Measurements from ENCODE around the gene S100A7A. TPM values are rescaled to one million over a fixed set of nuclear protein-coding genes. Genes with fewer than 3 reads are reported as not detected.

S100A7A gene
- total and polyA plus RNA-seq, 10 of the 15 experiments (the other 5 are each of a cell fraction or from before 2014, with no cell fraction given) = not detected

Small RNA genes lying within 50 kb of the gene (small RNA-seq; reads per million reads assigned to genes)
- gene S100A15A = not detected

Other genes starting within 250 kb of the S100A7A start
Only the 7 nearest of the 20 such genes appear.
- gene PGLYRP3, start 103.6 kb upstream of the S100A7A start, total RNA-seq (2014; rRNA removed) = not detected in 2 replicates
- gene PGLYRP3, start 103.6 kb upstream of the S100A7A start, total RNA-seq (2014; rRNA removed; fragmentation: Illumina TruSeq; extraction: Trizol) = not detected in 2 replicates
- 0.29 TPM in 1 of 2 replicates, not detected in the other for gene PGLYRP3, start 103.6 kb upstream of the S100A7A start, total RNA-seq (2021)
- 0.19 and 0.49 TPM in 2 replicates for gene PGLYRP3, start 103.6 kb upstream of the S100A7A start, polyA plus RNA-seq (2011; rRNA removed)
- gene PGLYRP3, start 103.6 kb upstream of the S100A7A start, polyA plus RNA-seq (2014; fragmentation: Illumina TruSeq; extraction: Trizol) = 0.18 TPM in 1 of 2 replicates, not detected in the other
- not detected for gene PGLYRP3, start 103.6 kb upstream of the S100A7A start, polyA plus RNA-seq (2014; fragmentation: Nextera tagmentation; extraction: Ambion mirVana)
- gene PGLYRP3, start 103.6 kb upstream of the S100A7A start, polyA plus RNA-seq (2014; rRNA removed) = 0.22 TPM in 1 of 2 replicates, not detected in the other
- under 1 TPM in 1 of 2 experiments, not detected in 1; 0.10 TPM for gene PGLYRP3, start 103.6 kb upstream of the S100A7A start, polyA plus RNA-seq (2016; fragmentation: Nextera tagmentation; extraction: Ambion mirVana)
- gene PGLYRP4, start 67.7 kb upstream of the S100A7A start, total RNA-seq (2014; rRNA removed) = 0.38 and 0.45 TPM in 2 replicates
- gene PGLYRP4, start 67.7 kb upstream of the S100A7A start, total RNA-seq (2014; rRNA removed; fragmentation: Illumina TruSeq; extraction: Trizol) = 0.22 and 0.32 TPM in 2 replicates
- gene PGLYRP4, start 67.7 kb upstream of the S100A7A start, total RNA-seq (2021) = 0.44 and 0.74 TPM in 2 replicates
- gene PGLYRP4, start 67.7 kb upstream of the S100A7A start, polyA plus RNA-seq (2011; rRNA removed) = 1.6 and 3.0 TPM in 2 replicates
- gene PGLYRP4, start 67.7 kb upstream of the S100A7A start, polyA plus RNA-seq (2014; fragmentation: Illumina TruSeq; extraction: Trizol) = 0.48 and 0.65 TPM in 2 replicates
- gene PGLYRP4, start 67.7 kb upstream of the S100A7A start, polyA plus RNA-seq (2014; fragmentation: Nextera tagmentation; extraction: Ambion mirVana) = under 1 TPM; 0.37 to 0.50 TPM
- 0.44 and 0.55 TPM in 2 replicates for gene PGLYRP4, start 67.7 kb upstream of the S100A7A start, polyA plus RNA-seq (2014; rRNA removed)
- gene PGLYRP4, start 67.7 kb upstream of the S100A7A start, polyA plus RNA-seq (2016; fragmentation: Nextera tagmentation; extraction: Ambion mirVana) = under 1 TPM; 0.28 to 0.43 TPM
- 0.68 and 1.3 TPM in 2 replicates for gene S100A9, start 58.7 kb upstream of the S100A7A start, total RNA-seq (2014; rRNA removed)
- 0.37 TPM in 1 of 2 replicates, not detected in the other for gene S100A9, start 58.7 kb upstream of the S100A7A start, total RNA-seq (2014; rRNA removed; fragmentation: Illumina TruSeq; extraction: Trizol)
- 0.37 and 0.41 TPM in 2 replicates for gene S100A9, start 58.7 kb upstream of the S100A7A start, total RNA-seq (2021)
- gene S100A9, start 58.7 kb upstream of the S100A7A start, polyA plus RNA-seq (2011; rRNA removed) = 1.4 and 1.7 TPM in 2 replicates
- 0.22 TPM in 1 of 2 replicates, not detected in the other for gene S100A9, start 58.7 kb upstream of the S100A7A start, polyA plus RNA-seq (2014; fragmentation: Illumina TruSeq; extraction: Trizol)
- under 1 TPM in 1 of 2 experiments, not detected in 1; 0.49 TPM for gene S100A9, start 58.7 kb upstream of the S100A7A start, polyA plus RNA-seq (2014; fragmentation: Nextera tagmentation; extraction: Ambion mirVana)
- gene S100A9, start 58.7 kb upstream of the S100A7A start, polyA plus RNA-seq (2014; rRNA removed) = 1.4 and 1.5 TPM in 2 replicates
- under 1 TPM in 1 of 2 experiments, not detected in 1; 0.31 TPM for gene S100A9, start 58.7 kb upstream of the S100A7A start, polyA plus RNA-seq (2016; fragmentation: Nextera tagmentation; extraction: Ambion mirVana)
- not detected in 2 replicates for gene S100A12, start 40.9 kb upstream of the S100A7A start, total RNA-seq (2014; rRNA removed)
- not detected in 2 replicates for gene S100A12, start 40.9 kb upstream of the S100A7A start, total RNA-seq (2014; rRNA removed; fragmentation: Illumina TruSeq; extraction: Trizol)
- not detected in 2 replicates for gene S100A12, start 40.9 kb upstream of the S100A7A start, total RNA-seq (2021)
- gene S100A12, start 40.9 kb upstream of the S100A7A start, polyA plus RNA-seq (2011; rRNA removed) = not detected in 2 replicates
- not detected in 2 replicates for gene S100A12, start 40.9 kb upstream of the S100A7A start, polyA plus RNA-seq (2014; fragmentation: Illumina TruSeq; extraction: Trizol)
- not detected for gene S100A12, start 40.9 kb upstream of the S100A7A start, polyA plus RNA-seq (2014; fragmentation: Nextera tagmentation; extraction: Ambion mirVana)
- gene S100A12, start 40.9 kb upstream of the S100A7A start, polyA plus RNA-seq (2014; rRNA removed) = not detected in 2 replicates
- gene S100A12, start 40.9 kb upstream of the S100A7A start, polyA plus RNA-seq (2016; fragmentation: Nextera tagmentation; extraction: Ambion mirVana) = not detected
- gene S100A8, start 25.4 kb upstream of the S100A7A start, total RNA-seq (2014; rRNA removed) = not detected in 2 replicates
- not detected in 2 replicates for gene S100A8, start 25.4 kb upstream of the S100A7A start, total RNA-seq (2014; rRNA removed; fragmentation: Illumina TruSeq; extraction: Trizol)
- not detected in 2 replicates for gene S100A8, start 25.4 kb upstream of the S100A7A start, total RNA-seq (2021)
- not detected in 2 replicates for gene S100A8, start 25.4 kb upstream of the S100A7A start, polyA plus RNA-seq (2011; rRNA removed)
- gene S100A8, start 25.4 kb upstream of the S100A7A start, polyA plus RNA-seq (2014; fragmentation: Illumina TruSeq; extraction: Trizol) = not detected in 2 replicates
- not detected for gene S100A8, start 25.4 kb upstream of the S100A7A start, polyA plus RNA-seq (2014; fragmentation: Nextera tagmentation; extraction: Ambion mirVana)
- gene S100A8, start 25.4 kb upstream of the S100A7A start, polyA plus RNA-seq (2014; rRNA removed) = not detected in 2 replicates
- under 1 TPM in 1 of 2 experiments, not detected in 1; 0.28 TPM for gene S100A8, start 25.4 kb upstream of the S100A7A start, polyA plus RNA-seq (2016; fragmentation: Nextera tagmentation; extraction: Ambion mirVana)
- not detected in 2 replicates for gene S100A7, start 44.1 kb downstream of the S100A7A start, total RNA-seq (2014; rRNA removed)
- not detected in 2 replicates for gene S100A7, start 44.1 kb downstream of the S100A7A start, total RNA-seq (2014; rRNA removed; fragmentation: Illumina TruSeq; extraction: Trizol)
- gene S100A7, start 44.1 kb downstream of the S100A7A start, total RNA-seq (2021) = not detected in 2 replicates
- not detected in 2 replicates for gene S100A7, start 44.1 kb downstream of the S100A7A start, polyA plus RNA-seq (2011; rRNA removed)
- gene S100A7, start 44.1 kb downstream of the S100A7A start, polyA plus RNA-seq (2014; fragmentation: Illumina TruSeq; extraction: Trizol) = not detected in 2 replicates
- not detected for gene S100A7, start 44.1 kb downstream of the S100A7A start, polyA plus RNA-seq (2014; fragmentation: Nextera tagmentation; extraction: Ambion mirVana)
- gene S100A7, start 44.1 kb downstream of the S100A7A start, polyA plus RNA-seq (2014; rRNA removed) = not detected in 2 replicates
- not detected for gene S100A7, start 44.1 kb downstream of the S100A7A start, polyA plus RNA-seq (2016; fragmentation: Nextera tagmentation; extraction: Ambion mirVana)
- gene S100A6, start 119.5 kb downstream of the S100A7A start, total RNA-seq (2014; rRNA removed) = 44.6 and 48.4 TPM in 2 replicates
- gene S100A6, start 119.5 kb downstream of the S100A7A start, total RNA-seq (2014; rRNA removed; fragmentation: Illumina TruSeq; extraction: Trizol) = 45.7 and 46.9 TPM in 2 replicates
- gene S100A6, start 119.5 kb downstream of the S100A7A start, total RNA-seq (2021) = 54.6 and 55.4 TPM in 2 replicates
- gene S100A6, start 119.5 kb downstream of the S100A7A start, polyA plus RNA-seq (2011; rRNA removed) = 5.3 and 7.2 TPM in 2 replicates
- gene S100A6, start 119.5 kb downstream of the S100A7A start, polyA plus RNA-seq (2014; fragmentation: Illumina TruSeq; extraction: Trizol) = 10.5 and 15.0 TPM in 2 replicates
- gene S100A6, start 119.5 kb downstream of the S100A7A start, polyA plus RNA-seq (2014; fragmentation: Nextera tagmentation; extraction: Ambion mirVana) = 100 to 1,000 TPM; 109 to 121 TPM
- 59.1 and 60.2 TPM in 2 replicates for gene S100A6, start 119.5 kb downstream of the S100A7A start, polyA plus RNA-seq (2014; rRNA removed)
- 10 to 100 TPM; 28.8 to 32.3 TPM for gene S100A6, start 119.5 kb downstream of the S100A7A start, polyA plus RNA-seq (2016; fragmentation: Nextera tagmentation; extraction: Ambion mirVana)

Data from GM12878 (cell line).